Adrenal gland (tissue), 5 donors: ENCODE data around the gene ZNF581.

ENCODE experiments used
- CTCF ChIP-seq, 6 experiments: fragments of 450-650 bp in 4 of 6; fragments of 200-600 bp in 2 of 6; sonication (generic) in 1 of 6; IDR thresholded peaks; 1 replicate in 5 of 6; 2 replicates in 1 of 6; pipeline versions ENCODE4 v1.5.1 to v1.8.0; 2016 to 2021; ENCODE audit warnings: antibody characterized with exemption in 6 of 6, mild to moderate bottlenecking in 2 of 6, moderate library complexity in 1 of 6
- POLR2A ChIP-seq, 2 donors: fragments of 450-650 bp; IDR thresholded peaks; one replicate each; pipeline ENCODE4 v1.6.1; 2017; ENCODE audit warnings: antibody characterized with exemption in 2 of 2, mild to moderate bottlenecking in 2 of 2, moderate library complexity in 1 of 2
- donor health status: DM: no; HTN: no; CAD: no.

GRCh38 chr19:55676889-55677505, 33.5 kb downstream of the ZNF581 start:
- no peak for TF ChIP-seq CTCF (IDR thresholded peaks at IDR 0.05)
- no peak for TF ChIP-seq POLR2A (IDR thresholded peaks at IDR 0.05)
